ENCODE results near the gene TESMIN.

The TESMIN gene

GRCh38 chr11:68762481-68762880, 11.2 kb upstream of the TESMIN start:
- DNase-seq (ENCODE audit: low read depth, low spot score) = no peak

- DNase-seq (ENCODE audit: low read depth, low spot score) = no peak
These were observed 10.5 kb upstream of the TESMIN start for GRCh38 chr11:68761801-68762200.

- DNase-seq (ENCODE audit: low read depth, low spot score) = no peak
These were observed 8.7 kb upstream of the TESMIN start for GRCh38 chr11:68759991-68760390.

- DNase-seq (ENCODE audit: low read depth, low spot score) = no peak
These were observed 6.4 kb upstream of the TESMIN start for GRCh38 chr11:68757711-68758110.

GRCh38 chr11:68756171-68756766, 4.9 kb upstream of the TESMIN start:
- DNase-seq (ENCODE audit: low read depth, low spot score) = no peak

- DNase-seq (ENCODE audit: low read depth, low spot score) = no peak
These were observed 2.0 kb upstream of the TESMIN start for GRCh38 chr11:68753300-68753699.

GRCh38 chr11:68751004-68751325, 355 bp downstream of the TESMIN start:
- DNase-seq (ENCODE audit: low read depth, low spot score) = no peak

GRCh38 chr11:68750195-68751003, 921 bp downstream of the TESMIN start:
- no peak for DNase-seq (ENCODE audit: low read depth, low spot score)

- DNase-seq (ENCODE audit: low read depth, low spot score) = no peak
These were observed 1.8 kb downstream of the TESMIN start for GRCh38 chr11:68749229-68750123.

GRCh38 chr11:68748061-68748460, 3.3 kb downstream of the TESMIN start:
- DNase-seq (ENCODE audit: low read depth, low spot score) = no peak

GRCh38 chr11:68743539-68743938, 7.8 kb downstream of the TESMIN start:
- DNase-seq (ENCODE audit: low read depth, low spot score) = no peak

- no peak for DNase-seq (ENCODE audit: low read depth, low spot score)
These were observed 9.9 kb downstream of the TESMIN start for GRCh38 chr11:68741463-68741862.

GRCh38 chr11:68735646-68736045, 15.7 kb downstream of the TESMIN start:
- DNase-seq (ENCODE audit: low read depth, low spot score) = no peak

GRCh38 chr11:68735125-68735524, 16.2 kb downstream of the TESMIN start:
- DNase-seq (ENCODE audit: low read depth, low spot score) = no peak

- no peak for DNase-seq (ENCODE audit: low read depth, low spot score)
These were observed 17.2 kb downstream of the TESMIN start for GRCh38 chr11:68734111-68734510.

- DNase-seq (ENCODE audit: low read depth, low spot score) = no peak
These were observed 23.5 kb downstream of the TESMIN start for GRCh38 chr11:68727783-68728182.

GRCh38 chr11:68724293-68724692, 27.0 kb downstream of the TESMIN start:
- DNase-seq (ENCODE audit: low read depth, low spot score) = no peak

GRCh38 chr11:68722143-68722542, 29.2 kb downstream of the TESMIN start:
- no peak for DNase-seq (ENCODE audit: low read depth, low spot score)

- DNase-seq (ENCODE audit: low read depth, low spot score) = no peak
These were observed 30.2 kb downstream of the TESMIN start for GRCh38 chr11:68721075-68721474.

- no peak for DNase-seq (ENCODE audit: low read depth, low spot score)
These were observed 35.7 kb downstream of the TESMIN start for GRCh38 chr11:68715456-68716122.

GRCh38 chr11:68714060-68714856, 37.1 kb downstream of the TESMIN start:
- DNase-seq (ENCODE audit: low read depth, low spot score) = no peak

Data from iPS DF 19.7 (cell line).